ENCODE data around the gene PGP.
"Not testable (repeated sequence)": the region's sequence is repeated elsewhere in the genome, so short reads cannot be mapped to it uniquely, and the experiment has no call there.

DNA sequence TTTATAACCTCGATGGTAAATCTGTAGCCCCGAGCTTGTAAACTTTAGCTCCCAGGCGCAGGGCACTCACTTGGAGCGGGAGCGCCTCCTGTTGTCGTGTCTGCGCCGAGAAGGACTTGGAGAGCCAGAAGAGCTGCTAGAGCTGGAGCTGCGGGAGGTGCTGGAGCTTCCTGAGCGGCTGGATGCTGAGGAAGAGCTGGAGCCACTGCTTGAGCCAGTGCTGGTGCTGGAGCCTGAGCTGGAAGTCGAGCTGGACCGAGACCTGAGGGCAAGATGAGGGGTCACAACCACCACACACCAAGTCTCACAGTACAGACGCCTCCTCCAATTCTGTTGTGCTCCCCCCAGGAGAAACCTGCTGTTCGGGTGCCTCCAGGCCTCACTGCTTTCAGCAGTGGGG is 48.4 kb upstream of the PGP start:
- not testable (repeated sequence) for TF ChIP-seq POLR2A, CTCF (IDR thresholded peaks at IDR 0.05)

Data from uterus (tissue), 2 donors.